HUDEP-2 (cell line): ENCODE measurements around the gene NPRL2.
"Not testable (repeated sequence)": the region's sequence is repeated elsewhere in the genome, so short reads cannot be mapped to it uniquely, and the experiment has no call there.

ENCODE experiments used
- DNase-seq, 76 experiments: peaks; one replicate each; lab custom pipeline; 2025; ENCODE audit not compliant: unreplicated experiment in 76 of 76; lab: John Stamatoyannopoulos, UW

The NPRL2 gene

GRCh38 chr3:50318615-50319014 is 32.0 kb downstream of the NPRL2 start:
- DNase-seq: no peak

- DNase-seq: no peak
Measured at GRCh38 chr3:50318163-50318562, 32.4 kb downstream of the NPRL2 start.

- DNase-seq: no peak
Measured at GRCh38 chr3:50317300-50317699, 33.3 kb downstream of the NPRL2 start.

- DNase-seq: peak in 28 of 76 experiments; percentile 13 to 63 (median 28)
Measured at GRCh38 chr3:50316657-50317242, 33.8 kb downstream of the NPRL2 start.

GRCh38 chr3:50314816-50315215 is 35.8 kb downstream of the NPRL2 start:
- DNase-seq: no peak

GRCh38 chr3:50314342-50314741 is 36.2 kb downstream of the NPRL2 start:
- DNase-seq: no peak

GRCh38 chr3:50312041-50312440 is 38.5 kb downstream of the NPRL2 start:
- not testable (repeated sequence) for DNase-seq

- DNase-seq: no peak
Measured at GRCh38 chr3:50304601-50305000, 46.0 kb downstream of the NPRL2 start.

GRCh38 chr3:50303013-50303815 is 47.4 kb downstream of the NPRL2 start, which contains the start of gene HYAL1:
TSS of gene HYAL1 (minus strand) at chr3:50303574. CDS start at chr3:50302956, 618 bp downstream.
- DNase-seq: peak in 46 of 76 experiments; percentile 5 to 62 (median 27)

GRCh38 chr3:50302095-50303012 is 48.2 kb downstream of the NPRL2 start:
- no peak for DNase-seq

- DNase-seq: no peak
Measured at GRCh38 chr3:50300681-50301254, 49.8 kb downstream of the NPRL2 start.

- peak in 13 of 76 experiments; percentile 6 to 46 (median 28) for DNase-seq
Measured at GRCh38 chr3:50299929-50300680, 50.5 kb downstream of the NPRL2 start.

- peak in 5 of 76 experiments; percentile 83 to 99 (median 99) for DNase-seq
Measured at GRCh38 chr3:50299638-50299928, 51.0 kb downstream of the NPRL2 start.

- peak in 70 of 76 experiments; percentile 97 to 100 (median 99) for DNase-seq
Measured at GRCh38 chr3:50298836-50299637, 51.5 kb downstream of the NPRL2 start, which contains the start of the genes HYAL3 and NAA80. TSS of gene HYAL3 (minus strand) at chr3:50299405. CDS start at chr3:50295602, 3,803 bp downstream. TSS of gene NAA80 (minus strand) at chr3:50299405. CDS start at chr3:50297463, 1,942 bp downstream.

GRCh38 chr3:50297896-50298725 is 52.5 kb downstream of the NPRL2 start:
- DNase-seq: peak in 10 of 76 experiments; percentile 12 to 45 (median 22)

- peak in 3 of 76 experiments; percentile 4 to 27 (median 17) for DNase-seq
Measured at GRCh38 chr3:50297384-50297775, 53.2 kb downstream of the NPRL2 start.
